GM21515 (cell line): ENCODE data around the gene RAB37.

ENCODE experiments used
- ATAC-seq: cut with Tn5 transposase; IDR thresholded peaks from one replicate; pipeline ENCODE4 v1.9.1; 2021; ENCODE audit not compliant: unreplicated experiment

RAB37 gene

GRCh38 chr17:74744714-74745547, 7.9 kb downstream of the RAB37 start:
- ATAC-seq: no peak

DNA sequence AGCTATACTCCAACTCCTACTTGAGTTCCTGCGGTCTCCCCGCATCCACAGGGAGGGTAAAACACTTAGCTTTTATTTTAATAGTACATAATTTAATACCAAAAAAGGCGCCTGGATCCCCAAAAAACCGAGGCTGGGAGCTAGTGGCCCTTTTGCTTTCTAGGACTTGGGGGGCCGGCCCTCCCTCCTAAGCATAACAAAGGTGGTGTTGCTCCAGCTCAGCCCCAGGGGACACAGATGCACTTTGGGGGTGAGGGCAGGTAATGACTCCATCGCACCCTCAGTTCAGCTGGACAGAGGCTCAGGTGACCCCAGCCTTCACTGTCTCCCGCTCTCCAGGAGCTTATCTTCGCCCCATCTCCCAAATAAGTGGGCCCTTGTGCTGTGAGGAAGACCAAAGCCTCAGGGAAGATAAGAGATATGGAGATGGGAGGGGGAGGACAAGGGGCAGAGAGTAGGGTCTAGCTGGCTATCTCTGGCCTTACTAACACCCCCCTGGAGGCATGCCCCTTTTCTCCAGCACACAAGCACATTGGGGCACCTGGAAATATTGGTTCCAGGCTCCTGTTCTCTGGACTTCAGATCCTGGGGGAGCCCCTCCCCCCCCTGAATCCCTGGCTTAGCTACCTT, 8.6 kb downstream of the RAB37 start:
- ATAC-seq: no peak

GRCh38 chr17:74746376-74746775, 9.3 kb downstream of the RAB37 start:
- no peak for ATAC-seq

GRCh38 chr17:74746922-74747321, 9.9 kb downstream of the RAB37 start:
- ATAC-seq: no peak

DNA sequence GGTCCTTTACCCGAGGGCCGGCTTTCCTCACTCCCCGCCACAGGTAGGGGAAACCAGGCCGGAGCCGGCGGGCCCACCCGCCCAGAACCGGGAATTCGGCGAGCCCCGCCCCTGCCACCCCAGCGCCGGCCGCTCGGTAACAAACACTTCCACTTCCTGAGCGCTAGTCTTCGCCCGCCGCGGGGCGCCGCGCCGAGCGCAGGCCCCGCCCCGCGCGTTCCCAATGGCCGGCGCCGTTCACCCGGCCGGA, 11.1 kb downstream of the RAB37 start:
- ATAC-seq: no peak

GRCh38 chr17:74748529-74749278, 11.6 kb downstream of the RAB37 start, which contains the start of gene NHERF1:
Gene NHERF1 (plus strand): TSS chr17:74748628. CDS start chr17:74748847, 219 bp downstream.
- ATAC-seq: peak; percentile 82

GRCh38 chr17:74749279-74750038, 12.4 kb downstream of the RAB37 start:
- peak; percentile 15 for ATAC-seq

DNA sequence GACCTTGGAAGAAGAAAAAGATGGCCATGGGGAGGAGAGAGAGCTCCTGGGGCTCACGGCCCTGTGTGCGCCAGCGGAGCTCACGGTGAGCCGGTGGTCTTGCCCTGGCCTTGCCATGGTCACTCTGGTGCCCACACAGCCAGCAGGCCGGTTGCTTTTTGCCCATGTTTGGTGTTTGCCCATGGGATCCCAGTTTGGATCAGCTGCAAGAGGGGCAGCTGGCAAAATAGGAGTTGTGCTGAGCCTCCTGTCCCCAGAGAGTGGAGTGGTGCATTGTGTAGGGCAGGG, 12.9 kb downstream of the RAB37 start:
- no peak for ATAC-seq

DNA sequence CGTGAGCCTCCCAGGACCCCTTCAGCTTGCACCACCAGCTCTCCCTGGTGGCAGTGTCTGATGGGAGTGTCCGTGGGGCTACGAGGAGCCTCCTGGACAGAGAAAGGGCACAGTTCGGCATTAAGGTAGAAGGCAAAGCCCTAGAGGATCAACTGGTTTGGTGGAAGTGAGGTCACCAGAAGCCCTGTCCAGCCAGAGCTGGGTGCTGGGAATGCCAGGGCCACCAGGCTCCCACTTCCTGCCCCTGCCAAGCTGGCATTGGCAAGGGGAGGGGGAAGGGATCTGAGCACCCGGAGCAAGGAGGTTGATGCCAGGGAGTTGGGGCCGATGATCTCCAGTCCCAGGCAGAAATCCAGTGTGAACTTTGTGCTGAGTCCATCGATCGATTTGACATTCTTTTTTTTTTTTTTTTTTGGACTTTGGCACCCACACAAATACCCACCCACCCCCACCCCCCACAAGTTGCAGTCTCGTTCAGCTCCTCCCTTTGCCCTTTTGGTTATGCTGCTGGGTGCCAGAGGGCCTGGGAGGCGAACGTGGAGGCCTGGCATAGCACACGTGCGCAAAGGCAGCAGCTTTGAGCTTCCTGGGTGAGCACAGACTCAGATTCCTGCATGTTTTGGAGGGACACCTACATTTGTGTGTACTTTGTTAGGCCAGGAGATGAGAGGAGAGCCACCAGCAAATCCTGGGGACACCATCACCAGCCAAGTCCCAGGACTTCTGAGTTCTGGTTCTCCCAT, 13.4 kb downstream of the RAB37 start:
- no peak for ATAC-seq

- no peak for ATAC-seq
Measured at GRCh38 chr17:74752415-74752814, 15.4 kb downstream of the RAB37 start.

- ATAC-seq: no peak
Measured at GRCh38 chr17:74752822-74753401, 15.9 kb downstream of the RAB37 start.

- ATAC-seq: no peak
Measured at GRCh38 chr17:74754832-74755231, 17.8 kb downstream of the RAB37 start.

GRCh38 chr17:74755533-74755932, 18.5 kb downstream of the RAB37 start:
- ATAC-seq: no peak

- ATAC-seq: no peak
Measured at GRCh38 chr17:74756891-74757290, 19.8 kb downstream of the RAB37 start.

- no peak for ATAC-seq
Measured at GRCh38 chr17:74757502-74757901, 20.4 kb downstream of the RAB37 start.

- ATAC-seq: no peak
Measured at GRCh38 chr17:74757931-74758847, 21.1 kb downstream of the RAB37 start.

GRCh38 chr17:74758848-74759168, 21.8 kb downstream of the RAB37 start:
- no peak for ATAC-seq

DNA sequence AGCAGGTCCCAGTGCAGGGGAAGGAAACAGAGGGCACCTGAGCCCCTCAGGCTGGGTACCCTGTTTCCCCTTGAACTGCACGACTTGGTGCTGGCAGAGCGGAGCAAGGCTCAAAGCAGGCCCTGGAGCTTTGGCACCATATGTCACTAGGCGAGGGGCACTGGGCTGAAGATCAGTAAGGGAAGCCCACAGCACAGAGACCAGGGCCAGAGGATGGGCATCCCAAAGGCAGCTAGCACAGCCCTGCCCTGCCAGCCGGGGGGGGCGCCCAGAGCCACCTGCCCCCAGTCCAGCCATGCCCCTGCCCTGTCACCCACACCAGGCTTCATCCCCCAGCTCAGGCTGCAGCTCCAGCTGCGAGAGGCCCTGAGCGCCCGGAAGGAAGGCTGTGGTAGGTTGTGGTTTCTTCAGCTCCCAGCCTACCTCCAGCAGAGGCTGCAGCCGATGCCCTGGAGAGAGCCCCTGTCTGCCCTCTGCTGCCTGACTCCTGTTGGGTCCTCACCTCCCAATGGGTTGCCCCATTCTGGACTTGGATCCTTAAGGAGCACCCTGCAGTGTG, 22.3 kb downstream of the RAB37 start:
- no peak for ATAC-seq

DNA sequence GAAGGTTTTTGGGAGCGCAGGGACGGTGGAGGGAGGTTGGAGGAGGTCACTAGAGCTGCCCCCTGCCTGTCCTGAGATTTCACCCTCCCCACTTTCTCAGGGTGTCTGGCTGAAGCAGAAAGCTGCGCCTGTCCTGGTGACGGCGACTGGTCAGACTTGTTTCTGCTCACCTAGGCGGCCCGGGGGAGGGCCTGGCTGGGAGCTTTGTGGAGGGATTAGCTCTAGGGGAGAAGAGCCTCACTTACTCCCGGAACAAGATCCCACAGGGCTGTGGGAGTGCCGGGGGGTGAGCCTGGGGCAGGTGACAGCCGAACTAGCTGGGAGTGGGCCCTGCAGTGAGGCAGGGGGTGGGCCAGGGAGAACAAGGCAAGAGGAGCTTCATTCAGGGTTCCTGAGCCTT, 22.9 kb downstream of the RAB37 start:
- ATAC-seq: no peak
